CD14-positive monocyte (primary cell): Measurements from ENCODE around the gene TAPT1. TPM values are rescaled to one million over a fixed set of nuclear protein-coding genes. Genes with fewer than 3 reads are reported as not detected.

Source experiments
- DNase-seq, 3 donors: peaks; one replicate each; pipeline ENCODE4 v3.0.0-alpha.2; 2011 to 2022
- H2AFZ ChIP-seq: 2 replicates; pipeline ENCODE4 v1.6.0; 2012; ENCODE audit warnings: mild to moderate bottlenecking, low read depth, low read length, inconsistent platforms; ENCODE audit not compliant: insufficient read depth, poor library complexity, severe bottlenecking
- H3K27ac ChIP-seq, 2 donors: 1 replicate in 1 of 2; 2 replicates in 1 of 2; pipeline ENCODE4 v1.5.1; 2012 to 2013; ENCODE audit warnings: low read length in 2 of 2, control low read depth in 1 of 2, inconsistent platforms in 1 of 2, low read depth in 1 of 2, mild to moderate bottlenecking in 1 of 2
- H3K27me3 ChIP-seq, 2 donors: one replicate each; pipeline versions ENCODE4 v1.6.0 to v1.6.1; 2011 to 2013; ENCODE audit warnings: low read length in 2 of 2; ENCODE audit not compliant: control insufficient read depth in 2 of 2, insufficient read depth in 2 of 2
- H3K36me3 ChIP-seq, 2 donors: replicated peaks in 1 of 2; 1 replicate in 1 of 2; 2 replicates in 1 of 2; pipeline versions ENCODE4 v1.5.1 to v1.6.1; 2012 to 2013; ENCODE audit warnings: low read length in 2 of 2, control low read depth in 1 of 2, inconsistent platforms in 1 of 2, mild to moderate bottlenecking in 1 of 2; ENCODE audit not compliant: insufficient read depth in 2 of 2, control insufficient read depth in 1 of 2
- H3K4me1 ChIP-seq, 2 donors: 1 replicate in 1 of 2; 2 replicates in 1 of 2; pipeline versions ENCODE4 v1.5.1 to v1.6.1; 2012 to 2013; ENCODE audit warnings: low read length in 2 of 2, control low read depth in 1 of 2, inconsistent platforms in 1 of 2, mild to moderate bottlenecking in 1 of 2, moderate library complexity in 1 of 2; ENCODE audit not compliant: insufficient read depth in 2 of 2, control insufficient read depth in 1 of 2
- H3K4me2 ChIP-seq: replicated peaks from 2 replicates; pipeline ENCODE3; 2012; ENCODE audit warnings: low read length, moderate library complexity, mild to moderate bottlenecking; ENCODE audit not compliant: poor library complexity, severe bottlenecking; ENCODE audit errors: extremely low read depth
- H3K4me3 ChIP-seq, 3 experiments: fragments of 200-600 bp in 1 of 3; sonication (generic) in 1 of 3; replicated peaks in 1 of 3; 1 replicate in 2 of 3; 2 replicates in 1 of 3; pipeline ENCODE4 v1.5.1; 2011 to 2013; ENCODE audit warnings: low read length in 3 of 3, mild to moderate bottlenecking in 3 of 3, control low read depth in 2 of 3, low read depth in 2 of 3, inconsistent platforms in 1 of 3, moderate library complexity in 1 of 3
- H3K79me2 ChIP-seq: 2 replicates; pipeline ENCODE4 v1.6.0; 2012; ENCODE audit warnings: mild to moderate bottlenecking, control low read depth, inconsistent platforms, low read length, moderate library complexity; ENCODE audit not compliant: insufficient read depth
- H3K9ac ChIP-seq: 2 replicates; pipeline ENCODE4 v1.6.0; 2017; ENCODE audit warnings: low read length, mild to moderate bottlenecking; ENCODE audit not compliant: insufficient read depth, poor library complexity, severe bottlenecking
- H3K9me3 ChIP-seq, 2 donors: replicated peaks in 1 of 2; 1 replicate in 1 of 2; 2 replicates in 1 of 2; pipeline versions ENCODE4 v1.5.1 to v1.6.1; 2012 to 2013; ENCODE audit warnings: low read length in 2 of 2, control low read depth in 1 of 2; ENCODE audit not compliant: control insufficient read depth in 1 of 2, insufficient read depth in 1 of 2
- H4K20me1 ChIP-seq: 2 replicates; pipeline ENCODE4 v1.6.0; 2012; ENCODE audit warnings: mild to moderate bottlenecking, low read length, control low read depth, moderate library complexity; ENCODE audit not compliant: insufficient read depth
- H3K27ac Mint-ChIP-seq, 7 donors: one replicate each; pipeline ENCODE4 v1.8.0; 2020; ENCODE audit warnings: mild to moderate bottlenecking in 7 of 7, mixed read lengths in 7 of 7, moderate library complexity in 6 of 7, inconsistent platforms in 2 of 7
- H3K27me3 Mint-ChIP-seq, 3 donors: one replicate each; pipeline ENCODE4 v1.8.0; 2021 to 2022; ENCODE audit warnings: low read depth in 3 of 3, mild to moderate bottlenecking in 3 of 3, mixed read lengths in 3 of 3, moderate library complexity in 3 of 3, inconsistent platforms in 1 of 3
- H3K36me3 Mint-ChIP-seq, 2 donors: one replicate each; pipeline ENCODE4 v1.8.0; 2020; ENCODE audit warnings: mixed read lengths in 2 of 2, inconsistent platforms in 1 of 2, mild to moderate bottlenecking in 1 of 2
- H3K4me1 Mint-ChIP-seq: one replicate; pipeline ENCODE4 v1.8.0; 2020; ENCODE audit warnings: mild to moderate bottlenecking, mixed read lengths
- H3K4me3 Mint-ChIP-seq, 2 donors: one replicate each; pipeline ENCODE4 v1.8.0; 2020; ENCODE audit warnings: mild to moderate bottlenecking in 2 of 2, mixed read lengths in 2 of 2, moderate library complexity in 1 of 2
- H3K9me3 Mint-ChIP-seq, 7 donors: one replicate each; pipeline ENCODE4 v1.8.0; 2020 to 2022; ENCODE audit warnings: mixed read lengths in 7 of 7, mild to moderate bottlenecking in 6 of 7, moderate library complexity in 6 of 7, inconsistent platforms in 2 of 7
- WGBS: methylation state at CpG from one replicate; pipeline ENCODE4 v1.1.5; 2013; ENCODE audit warnings: missing lambda C conversion rate; ENCODE audit not compliant: insufficient coverage; 5-methylcytosine and 5-hydroxymethylcytosine counted together
- intact Hi-C, 2 donors: fragments of 100-400 bp; cut with micrococcal nuclease; formaldehyde crosslinking; loops; one replicate each; pipeline versions ENCODE4 v1.15.0 to v1.15.1; 2023
- polyA plus RNA-seq, 3 donors: library from polyadenylated mRNA; depleted of rRNA in 1 of 3; unstranded in 2 of 3; stranded (reverse) in 1 of 3; fragments of 300-500 nt in 2 of 3; fragments of >200 nt in 1 of 3; fragmentation: Illumina TruSeq in 2 of 3; gene quantifications; 1 replicate in 2 of 3; 2 replicates in 1 of 3; pipeline ENCODE4 v1.2.3, GENCODE V29; 2012 to 2021
- TF ChIP-seq, protein P1 (sequence below): fragments of 200-600 bp; IDR thresholded peaks from one replicate; pipeline ENCODE4 v1.8.0; 2022; ENCODE audit warnings: antibody characterized with exemption, mild to moderate bottlenecking

The TAPT1 gene
- polyA plus RNA-seq, 3 donors = 15.2 to 18.4 (median 16.0) TPM

DNA sequence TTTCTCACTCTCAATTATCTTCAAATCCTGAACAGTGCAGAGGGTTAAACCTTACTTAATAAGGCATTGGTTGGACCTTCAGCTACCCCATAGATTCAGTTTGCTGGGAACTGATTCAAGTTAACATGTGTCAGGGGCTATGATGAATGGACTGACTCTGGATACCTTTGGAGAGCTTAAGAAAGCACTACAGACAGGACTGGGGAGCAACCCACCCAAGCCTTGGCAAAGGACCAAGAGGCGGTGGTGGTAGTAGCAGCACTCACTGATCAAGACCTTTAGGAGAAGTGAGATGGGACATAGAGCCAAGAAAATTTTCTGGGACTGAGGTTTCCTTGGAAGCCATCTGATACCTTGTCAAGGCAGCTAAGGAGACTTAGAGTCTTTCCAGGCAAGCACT, 43.0 kb upstream of the TAPT1 start:
- Mint-ChIP-seq H3K27me3 (no peaks in the 10 kb centered on the region), H3K4me3 (no peak overlapping the region), H3K27ac (peak overlapping the region in 1 of 7 donors; percentile 57)

GRCh38 chr4:16268290-16268689, 42.0 kb upstream of the TAPT1 start:
- no peak overlapping the region for H3K27ac Mint-ChIP-seq
- H3K27ac ChIP-seq = no peak overlapping the region
- intact Hi-C loops = loop anchor here in 1 of 2 donors (5.0 kb wide), 1 partner anchor 241 kb away; no protein-coding TSS in a partner anchor

More for the DNA sequence above, 43.0 kb upstream of the TAPT1 start:
- H3K79me2 ChIP-seq = no peaks in the 10 kb centered on the region
- no peaks in the 10 kb centered on the region for H3K27me3 ChIP-seq
- no peak overlapping the region for H3K9ac ChIP-seq
- peak overlapping the region in 1 of 2 donors; percentile 23 for H3K27ac ChIP-seq
- peaks cover 30 to 36% of the 10 kb centered on the region in 2 donors for H3K4me1 ChIP-seq
- intact Hi-C loops = loop anchor here in 1 of 2 donors (5.0 kb wide), 1 partner anchor 242 kb away; no protein-coding TSS in a partner anchor
- peak overlapping the region; percentile 64 for H3K4me2 ChIP-seq
- DNase-seq = no peak
- Mint-ChIP-seq H3K4me1 (peaks cover 32% of the 10 kb centered on the region), H3K36me3 (peaks cover 2 to 3% of the 10 kb centered on the region in 2 donors), H3K9me3 (no peaks in the 10 kb centered on the region)
- H3K36me3 ChIP-seq = no peaks in the 10 kb centered on the region
- no peak overlapping the region for H3K4me3 ChIP-seq
- H4K20me1 ChIP-seq = no peaks in the 10 kb centered on the region
- TF ChIP-seq, protein P1, sequence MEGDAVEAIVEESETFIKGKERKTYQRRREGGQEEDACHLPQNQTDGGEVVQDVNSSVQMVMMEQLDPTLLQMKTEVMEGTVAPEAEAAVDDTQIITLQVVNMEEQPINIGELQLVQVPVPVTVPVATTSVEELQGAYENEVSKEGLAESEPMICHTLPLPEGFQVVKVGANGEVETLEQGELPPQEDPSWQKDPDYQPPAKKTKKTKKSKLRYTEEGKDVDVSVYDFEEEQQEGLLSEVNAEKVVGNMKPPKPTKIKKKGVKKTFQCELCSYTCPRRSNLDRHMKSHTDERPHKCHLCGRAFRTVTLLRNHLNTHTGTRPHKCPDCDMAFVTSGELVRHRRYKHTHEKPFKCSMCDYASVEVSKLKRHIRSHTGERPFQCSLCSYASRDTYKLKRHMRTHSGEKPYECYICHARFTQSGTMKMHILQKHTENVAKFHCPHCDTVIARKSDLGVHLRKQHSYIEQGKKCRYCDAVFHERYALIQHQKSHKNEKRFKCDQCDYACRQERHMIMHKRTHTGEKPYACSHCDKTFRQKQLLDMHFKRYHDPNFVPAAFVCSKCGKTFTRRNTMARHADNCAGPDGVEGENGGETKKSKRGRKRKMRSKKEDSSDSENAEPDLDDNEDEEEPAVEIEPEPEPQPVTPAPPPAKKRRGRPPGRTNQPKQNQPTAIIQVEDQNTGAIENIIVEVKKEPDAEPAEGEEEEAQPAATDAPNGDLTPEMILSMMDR = no peak
- WGBS = 50% methylated on average over 1 of the region's 1 CpG
- no peaks in the 10 kb centered on the region for H3K9me3 ChIP-seq
- H2AFZ ChIP-seq = no peak overlapping the region

More at GRCh38 chr4:16268290-16268689, 42.0 kb upstream of the TAPT1 start:
- H3K36me3 ChIP-seq = no peaks in the 10 kb centered on the region
- H3K4me1 ChIP-seq = peaks cover 30 to 36% of the 10 kb centered on the region in 2 donors
- H3K9ac ChIP-seq = no peak overlapping the region
- no peaks in the 10 kb centered on the region for H3K79me2 ChIP-seq
- no peak for DNase-seq
- H3K4me3 ChIP-seq = no peak overlapping the region
- Mint-ChIP-seq H3K4me1 (peaks cover 32% of the 10 kb centered on the region), H3K9me3 (no peaks in the 10 kb centered on the region), H3K27me3 (no peaks in the 10 kb centered on the region), H3K4me3 (no peak overlapping the region), H3K36me3 (peaks cover 2 to 3% of the 10 kb centered on the region in 2 donors)
- H3K9me3 ChIP-seq = no peaks in the 10 kb centered on the region
- H3K27me3 ChIP-seq = no peaks in the 10 kb centered on the region
- no peak overlapping the region for H3K4me2 ChIP-seq
- H4K20me1 ChIP-seq = no peaks in the 10 kb centered on the region
- WGBS = no CpG with 5 or more reads among the region's 3 CpGs
- H2AFZ ChIP-seq = no peak overlapping the region
- TF ChIP-seq, protein P1 = no peak
